Neuron (in vitro differentiated cells): ENCODE measurements around the gene PARD3.

Source experiments
- H2AFZ ChIP-seq: one replicate; pipeline ENCODE4 v1.6.1; 2013; ENCODE audit warnings: low read depth, mild to moderate bottlenecking, inconsistent platforms, low read length, moderate library complexity
- H3K27me3 ChIP-seq: one replicate; pipeline ENCODE4 v1.6.1; 2013; ENCODE audit warnings: low read length; ENCODE audit not compliant: insufficient read depth
- H3K36me3 ChIP-seq: one replicate; pipeline ENCODE4 v1.6.1; 2013; ENCODE audit warnings: low read length; ENCODE audit not compliant: insufficient read depth
- H3K4me1 ChIP-seq: one replicate; pipeline ENCODE4 v1.6.1; 2013; ENCODE audit warnings: low read length; ENCODE audit not compliant: insufficient read depth
- H3K4me3 ChIP-seq: 2 replicates; pipeline ENCODE4 v1.5.1; 2013; ENCODE audit warnings: mild to moderate bottlenecking, low read length, moderate library complexity
- H3K9me3 ChIP-seq: one replicate; pipeline ENCODE4 v1.6.1; 2013; ENCODE audit warnings: low read length

PARD3 gene

GRCh38 chr10:34102893-34103506 lies 712.1 kb downstream of the PARD3 start:
- H3K27me3 ChIP-seq, result no peaks in the 10 kb centered on the region
- H3K36me3 ChIP-seq, result no peaks in the 10 kb centered on the region
- no peak overlapping the region for H2AFZ ChIP-seq
- H3K9me3 ChIP-seq, result no peaks in the 10 kb centered on the region
- H3K4me3 ChIP-seq, result no peak overlapping the region
- H3K4me1 ChIP-seq, result no peaks in the 10 kb centered on the region

- no peaks in the 10 kb centered on the region for H3K4me1 ChIP-seq
- H3K9me3 ChIP-seq, result no peaks in the 10 kb centered on the region
- no peak overlapping the region for H2AFZ ChIP-seq
- H3K36me3 ChIP-seq, result no peaks in the 10 kb centered on the region
- H3K4me3 ChIP-seq, result no peak overlapping the region
- H3K27me3 ChIP-seq, result no peaks in the 10 kb centered on the region
These were observed 712.8 kb downstream of the PARD3 start for GRCh38 chr10:34102237-34102673.

- Histone ChIP-seq H3K36me3 (no peaks in the 10 kb centered on the region), H3K27me3 (no peaks in the 10 kb centered on the region), H3K4me1 (no peaks in the 10 kb centered on the region)
These were observed 714.1 kb downstream of the PARD3 start for GRCh38 chr10:34101001-34101400.

GRCh38 chr10:34098821-34099567 lies 716.1 kb downstream of the PARD3 start:
- H2AFZ ChIP-seq, result no peak overlapping the region
- H3K9me3 ChIP-seq, result peaks cover 6% of the 10 kb centered on the region
- no peaks in the 10 kb centered on the region for H3K4me1 ChIP-seq
- no peaks in the 10 kb centered on the region for H3K27me3 ChIP-seq
- H3K36me3 ChIP-seq, result no peaks in the 10 kb centered on the region
- H3K4me3 ChIP-seq, result no peak overlapping the region

More at GRCh38 chr10:34101001-34101400, 714.1 kb downstream of the PARD3 start:
- no peak overlapping the region for H2AFZ ChIP-seq
- H3K4me3 ChIP-seq, result no peak overlapping the region
- H3K9me3 ChIP-seq, result no peaks in the 10 kb centered on the region

- Histone ChIP-seq H3K4me3 (no peak overlapping the region), H3K9me3 (peaks cover 6% of the 10 kb centered on the region), H3K27me3 (no peaks in the 10 kb centered on the region), H3K36me3 (no peaks in the 10 kb centered on the region), H3K4me1 (no peaks in the 10 kb centered on the region), H2AFZ (no peak overlapping the region)
These were observed 717.4 kb downstream of the PARD3 start for GRCh38 chr10:34097682-34098081.

GRCh38 chr10:34094961-34095360 lies 720.1 kb downstream of the PARD3 start:
- no peak overlapping the region for H2AFZ ChIP-seq
- no peaks in the 10 kb centered on the region for H3K27me3 ChIP-seq
- H3K4me3 ChIP-seq, result no peak overlapping the region
- no peaks in the 10 kb centered on the region for H3K4me1 ChIP-seq
- peaks cover 8% of the 10 kb centered on the region for H3K9me3 ChIP-seq
- H3K36me3 ChIP-seq, result no peaks in the 10 kb centered on the region

GRCh38 chr10:34094146-34094696 lies 720.9 kb downstream of the PARD3 start:
- Histone ChIP-seq H3K36me3 (no peaks in the 10 kb centered on the region), H3K4me3 (no peak overlapping the region), H3K27me3 (no peaks in the 10 kb centered on the region), H3K9me3 (peaks cover 8% of the 10 kb centered on the region), H3K4me1 (no peaks in the 10 kb centered on the region), H2AFZ (no peak overlapping the region)

- Histone ChIP-seq H3K4me1 (no peaks in the 10 kb centered on the region), H3K4me3 (no peak overlapping the region), H3K36me3 (no peaks in the 10 kb centered on the region), H3K27me3 (no peaks in the 10 kb centered on the region), H3K9me3 (peaks cover 8% of the 10 kb centered on the region), H2AFZ (no peak overlapping the region)
These were observed 722.2 kb downstream of the PARD3 start for GRCh38 chr10:34092891-34093290.

GRCh38 chr10:34091635-34092195 lies 723.4 kb downstream of the PARD3 start:
- peaks cover 8% of the 10 kb centered on the region for H3K9me3 ChIP-seq
- no peaks in the 10 kb centered on the region for H3K36me3 ChIP-seq
- no peak overlapping the region for H2AFZ ChIP-seq
- no peaks in the 10 kb centered on the region for H3K4me1 ChIP-seq
- H3K4me3 ChIP-seq, result no peak overlapping the region
- no peaks in the 10 kb centered on the region for H3K27me3 ChIP-seq

- Histone ChIP-seq H3K4me1 (no peaks in the 10 kb centered on the region), H3K36me3 (no peaks in the 10 kb centered on the region), H2AFZ (no peak overlapping the region), H3K9me3 (peaks cover 5% of the 10 kb centered on the region), H3K27me3 (no peaks in the 10 kb centered on the region), H3K4me3 (no peak overlapping the region)
These were observed 725.8 kb downstream of the PARD3 start for GRCh38 chr10:34089253-34089652.

- H2AFZ ChIP-seq, result no peak overlapping the region
- H3K9me3 ChIP-seq, result peaks cover 2% of the 10 kb centered on the region
- H3K36me3 ChIP-seq, result no peaks in the 10 kb centered on the region
- H3K27me3 ChIP-seq, result no peaks in the 10 kb centered on the region
- H3K4me3 ChIP-seq, result no peak overlapping the region
- H3K4me1 ChIP-seq, result no peaks in the 10 kb centered on the region
These were observed 726.8 kb downstream of the PARD3 start for GRCh38 chr10:34088208-34088794.

- H2AFZ ChIP-seq, result no peak overlapping the region
- no peak overlapping the region for H3K4me3 ChIP-seq
- no peaks in the 10 kb centered on the region for H3K27me3 ChIP-seq
- H3K4me1 ChIP-seq, result no peaks in the 10 kb centered on the region
- H3K36me3 ChIP-seq, result no peaks in the 10 kb centered on the region
- peaks cover 2% of the 10 kb centered on the region for H3K9me3 ChIP-seq
These were observed 728.0 kb downstream of the PARD3 start for GRCh38 chr10:34087095-34087418.

- Histone ChIP-seq H2AFZ (no peak overlapping the region), H3K9me3 (no peaks in the 10 kb centered on the region), H3K4me1 (no peaks in the 10 kb centered on the region), H3K36me3 (no peaks in the 10 kb centered on the region), H3K27me3 (no peaks in the 10 kb centered on the region), H3K4me3 (no peak overlapping the region)
These were observed 731.5 kb downstream of the PARD3 start for GRCh38 chr10:34083567-34083966.
